GM12878 (cell line): Measurements from ENCODE around the gene PKP4. TPM values are rescaled to one million over a fixed set of nuclear protein-coding genes. Genes with fewer than 3 reads are reported as not detected.

Source experiments
- ATAC-seq: fragments of 200-7000 bp; cut with Tn5 transposase; 3 replicates; pipeline ENCODE4 v1.9.1; 2020; ENCODE audit warnings: mild to moderate bottlenecking, moderate library complexity
- BruUV-seq: library from RNA; stranded (reverse); fragments of 400-500 nt; replicated peaks from 2 replicates; lab custom pipeline; 2021; lab: Mats Ljungman, UMichigan
- CTCF ChIA-PET: fragments of 300-600 bp; sonication (Branson Sonifier 250); formaldehyde crosslinking; extraction: SDS; loops from one replicate; lab custom pipeline; 2021; ENCODE audit warnings: inconsistent platforms; lab: Yijun Ruan, JAX
- POLR2A ChIA-PET: fragments of 350-600 bp; formaldehyde crosslinking; extraction: SDS; loops from one replicate; lab custom pipeline; 2021; ENCODE audit warnings: inconsistent platforms; lab: Charles Lee
- RAD21 ChIA-PET: fragments of 300-600 bp; sonication (Branson Sonifier 250); formaldehyde crosslinking; loops from one replicate; lab custom pipeline; 2023; ENCODE audit warnings: antibody characterized with exemption; ENCODE audit not compliant: unreplicated experiment; lab: Charles Lee
- SMC1A ChIA-PET: fragments of 300-600 bp; sonication (Branson Sonifier 250); formaldehyde crosslinking; loops from one replicate; lab custom pipeline; 2023; ENCODE audit not compliant: unreplicated experiment, uncharacterized antibody; lab: Charles Lee
- DNase-seq: peaks from one replicate; pipeline ENCODE4 v3.0.0-alpha.2; 2011; ENCODE audit warnings: low read depth, low spot score
- FAIRE-seq: peaks from 3 replicates; lab custom pipeline; 2011; peaks lifted over from hg19 to GRCh38; lab: Jason Lieb, UNC
- H2AFZ ChIP-seq: 2 replicates; pipeline ENCODE4 v1.6.0; 2011; ENCODE audit warnings: low read depth, low read length, control low read depth; ENCODE audit not compliant: control insufficient read depth
- H3K27ac ChIP-seq: 2 replicates; pipeline ENCODE4 v1.5.1; 2011; ENCODE audit warnings: control low read depth; ENCODE audit not compliant: control insufficient read depth, insufficient read depth
- H3K27me3 ChIP-seq, 2 experiments: replicated peaks in 1 of 2; 2 replicates each; pipeline versions ENCODE4 v1.6.0 to v1.6.1; 2011; ENCODE audit warnings: low read length in 1 of 2; ENCODE audit not compliant: control insufficient read depth in 2 of 2, insufficient read depth in 2 of 2
- H3K36me3 ChIP-seq, 2 experiments: 2 replicates each; pipeline ENCODE4 v1.5.1; 2011; ENCODE audit warnings: low read length in 1 of 2; ENCODE audit not compliant: control insufficient read depth in 2 of 2, insufficient read depth in 2 of 2
- H3K4me1 ChIP-seq: 2 replicates; pipeline ENCODE4 v1.6.1; 2011; ENCODE audit warnings: mild to moderate bottlenecking, low read length, moderate library complexity, mixed read lengths; ENCODE audit not compliant: control insufficient read depth, insufficient read depth
- H3K4me2 ChIP-seq: 2 replicates; pipeline ENCODE4 v1.6.0; 2011; ENCODE audit warnings: control low read depth; ENCODE audit not compliant: control insufficient read depth, insufficient read depth
- H3K4me3 ChIP-seq: fragments of 200-600 bp; sonication (generic); 2 replicates; pipeline ENCODE4 v1.5.1; 2016
- H3K79me2 ChIP-seq: 2 replicates; pipeline ENCODE4 v1.6.0; 2011; ENCODE audit warnings: low read length; ENCODE audit not compliant: control insufficient read depth, insufficient read depth
- H3K9ac ChIP-seq: 2 replicates; pipeline ENCODE4 v1.8.0; 2011; ENCODE audit warnings: low read length, control low read depth, mixed read lengths; ENCODE audit not compliant: control insufficient read depth, insufficient read depth
- H3K9me3 ChIP-seq: replicated peaks from 3 replicates; pipeline ENCODE4 v1.5.1; 2011; ENCODE audit warnings: mild to moderate bottlenecking, low read length; ENCODE audit not compliant: control insufficient read depth, insufficient read depth
- H4K20me1 ChIP-seq: 2 replicates; pipeline ENCODE4 v1.6.0; 2011; ENCODE audit not compliant: control insufficient read depth, insufficient read depth
- BCL11A ChIP-seq: IDR thresholded peaks from 2 replicates; pipeline ENCODE4 v1.6.1; 2011; ENCODE audit warnings: low read depth, low read length
- CUX1 ChIP-seq: IDR thresholded peaks from 2 replicates; pipeline ENCODE4 v1.6.1; 2012; ENCODE audit warnings: improper control_type of control experiment, low read depth, low read length; ENCODE audit not compliant: insufficient replicate concordance
- SIN3A ChIP-seq: IDR thresholded peaks from 2 replicates; pipeline ENCODE4 v1.6.1; 2012; ENCODE audit warnings: low read depth, low read length, improper control_type of control experiment
- SPI1 ChIP-seq: IDR thresholded peaks from 2 replicates; pipeline ENCODE4 v1.6.1; 2011; ENCODE audit warnings: low read depth, mild to moderate bottlenecking, low read length, moderate library complexity, borderline replicate concordance; ENCODE audit not compliant: insufficient read depth
- ZBED1 ChIP-seq: IDR thresholded peaks from 2 replicates; pipeline ENCODE4 v1.6.1; 2016; ENCODE audit warnings: borderline replicate concordance
- WGBS: methylation state at CpG from one replicate; pipeline ENCODE4 v1.1.6; 2016; ENCODE audit warnings: low lambda C conversion rate; ENCODE audit not compliant: insufficient replicate concordance, insufficient coverage; ENCODE audit errors: missing lambda C conversion rate; 5-methylcytosine and 5-hydroxymethylcytosine counted together
- in situ Hi-C: fragments of 300-500 bp; cut with MboI; formaldehyde crosslinking; loops from 9 replicates; pipeline ENCODE4 v1.14.3; 2018; ENCODE audit warnings: mixed read lengths
- intact Hi-C: fragments of 100-400 bp; cut with micrococcal nuclease; formaldehyde crosslinking; loops from one replicate; pipeline ENCODE4 v1.14.2; 2022; ENCODE audit not compliant: unreplicated experiment
- polyA plus RNA-seq, 11 experiments: library from polyadenylated mRNA; depleted of rRNA in 4 of 11; unstranded in 6 of 11; stranded (reverse) in 5 of 11; fragments of >200 nt; fragmentation: Nextera tagmentation in 4 of 11; fragmentation: Illumina TruSeq in 1 of 11; extraction: Ambion mirVana in 4 of 11; extraction: Trizol in 1 of 11; gene quantifications; 1 replicate in 1 of 11; 2 replicates in 10 of 11; pipeline versions ENCODE4 v1.2.1 to v1.2.3, GENCODE V29; 2011 to 2016; ENCODE audit warnings: inconsistent platforms in 2 of 11, missing spikeins in 2 of 11, low read depth in 1 of 11
- total RNA-seq, 4 experiments: library from RNA; depleted of rRNA in 3 of 4; stranded (reverse); fragments of >200 nt in 3 of 4; fragmentation: Illumina TruSeq in 1 of 4; extraction: Trizol in 1 of 4; gene quantifications; 2 replicates each; pipeline versions ENCODE4 v1.2.1 to v1.2.3, GENCODE V29; 2013 to 2021

PKP4 gene
- total and polyA plus RNA-seq, 10 of the 15 experiments (the other 5 are each of a cell fraction or from before 2014, with no cell fraction given), result 4.8 to 35.8 (median 17.7) TPM

GRCh38 chr2:158717366-158718195, 260.8 kb downstream of the PKP4 start:
- Histone ChIP-seq H4K20me1 (no peaks in the 10 kb centered on the region), H3K4me3 (no peak overlapping the region), H3K79me2 (no peaks in the 10 kb centered on the region), H3K36me3 (no peaks in the 10 kb centered on the region), H3K9me3 (no peaks in the 10 kb centered on the region; the same call in 2 of the 3 replicates), H3K27me3 (no peaks in the 10 kb centered on the region), H3K27ac (no peak overlapping the region), H3K4me2 (no peak overlapping the region), H3K4me1 (no peaks in the 10 kb centered on the region), H3K9ac (no peak overlapping the region), H2AFZ (no peak overlapping the region)
- POLR2A ChIA-PET, result no interaction called here
- BruUV-seq, result no TSS peak
- FAIRE-seq (no peak), DNase-seq (no peak), ATAC-seq (no peak)
- no peak for TF ChIP-seq SIN3A
- no peak for TF ChIP-seq SPI1
- TF ChIP-seq ZBED1, result no peak
- no peak for TF ChIP-seq CUX1
- TF ChIP-seq BCL11A, result no peak
- RAD21 ChIA-PET, result no interaction called here
- in situ Hi-C loops (no loop called here), intact Hi-C loops (no loop called here)
- CTCF ChIA-PET, result no interaction called here
- SMC1A ChIA-PET, result no interaction called here
- WGBS, result 63% methylated on average over 14 of the region's 14 CpGs
